ENCODE results near the gene ARFGEF3.

The ARFGEF3 gene

GRCh38 chr6:138124096-138124495, 37.6 kb upstream of the ARFGEF3 start:
- WGBS, 2 experiments: 92 to 98% methylated on average over 4 of the region's 4 CpGs
- no peak overlapping the region for H3K4me3 ChIP-seq (ENCODE audit: insufficient read depth, low read depth, low read length)
- H3K27me3 ChIP-seq (ENCODE audit: control insufficient read depth, insufficient read depth, low read length, poor library complexity, severe bottlenecking): no peaks in the 10 kb centered on the region
- no peaks in the 10 kb centered on the region for H3K36me3 ChIP-seq (ENCODE audit: control insufficient read depth, insufficient read depth, low read length)
- H3K4me1 ChIP-seq (ENCODE audit: control insufficient read depth, insufficient read depth, low read length): no peaks in the 10 kb centered on the region
- no peak overlapping the region for H3K27ac ChIP-seq (ENCODE audit: insufficient read depth, low read depth, low read length, poor library complexity, severe bottlenecking)
- H3K9me3 ChIP-seq (ENCODE audit: control insufficient read depth, low read length): no peaks in the 10 kb centered on the region

- no peaks in the 10 kb centered on the region for H3K27me3 ChIP-seq (ENCODE audit: control insufficient read depth, insufficient read depth, low read length, poor library complexity, severe bottlenecking)
- no peaks in the 10 kb centered on the region for H3K4me1 ChIP-seq (ENCODE audit: control insufficient read depth, insufficient read depth, low read length)
- H3K9me3 ChIP-seq (ENCODE audit: control insufficient read depth, low read length): no peaks in the 10 kb centered on the region
- H3K27ac ChIP-seq (ENCODE audit: insufficient read depth, low read depth, low read length, poor library complexity, severe bottlenecking): no peak overlapping the region
- H3K4me3 ChIP-seq (ENCODE audit: insufficient read depth, low read depth, low read length): no peak overlapping the region
- no peaks in the 10 kb centered on the region for H3K36me3 ChIP-seq (ENCODE audit: control insufficient read depth, insufficient read depth, low read length)
- WGBS, 2 experiments: 92 to 95% methylated on average over 3 of the region's 3 CpGs
Observed at GRCh38 chr6:138128096-138128495, 33.6 kb upstream of the ARFGEF3 start.

- 95% methylated on average over 8 of the region's 8 CpGs for WGBS, 2 experiments
Observed at GRCh38 chr6:138129190-138129589, 32.5 kb upstream of the ARFGEF3 start.

GRCh38 chr6:138142806-138143205, 18.9 kb upstream of the ARFGEF3 start:
- no peaks in the 10 kb centered on the region for H3K9me3 ChIP-seq (ENCODE audit: control insufficient read depth, low read length)
- no peaks in the 10 kb centered on the region for H3K4me1 ChIP-seq (ENCODE audit: control insufficient read depth, insufficient read depth, low read length)
- WGBS, 2 experiments: 94% methylated on average over 4 of the region's 4 CpGs
- no peaks in the 10 kb centered on the region for H3K27me3 ChIP-seq (ENCODE audit: control insufficient read depth, insufficient read depth, low read length, poor library complexity, severe bottlenecking)
- no peaks in the 10 kb centered on the region for H3K36me3 ChIP-seq (ENCODE audit: control insufficient read depth, insufficient read depth, low read length)
- H3K4me3 ChIP-seq (ENCODE audit: insufficient read depth, low read depth, low read length): no peak overlapping the region
- no peak overlapping the region for H3K27ac ChIP-seq (ENCODE audit: insufficient read depth, low read depth, low read length, poor library complexity, severe bottlenecking)

More at GRCh38 chr6:138129190-138129589, 32.5 kb upstream of the ARFGEF3 start:
- Histone ChIP-seq H3K9me3 (ENCODE audit: control insufficient read depth, low read length) (no peaks in the 10 kb centered on the region), H3K4me1 (ENCODE audit: control insufficient read depth, insufficient read depth, low read length) (no peaks in the 10 kb centered on the region), H3K27me3 (ENCODE audit: control insufficient read depth, insufficient read depth, low read length, poor library complexity, severe bottlenecking) (no peaks in the 10 kb centered on the region), H3K4me3 (ENCODE audit: insufficient read depth, low read depth, low read length) (no peak overlapping the region), H3K27ac (ENCODE audit: insufficient read depth, low read depth, low read length, poor library complexity, severe bottlenecking) (no peak overlapping the region), H3K36me3 (ENCODE audit: control insufficient read depth, insufficient read depth, low read length) (no peaks in the 10 kb centered on the region)

GRCh38 chr6:138145402-138145801, 16.3 kb upstream of the ARFGEF3 start:
- no peak overlapping the region for H3K27ac ChIP-seq (ENCODE audit: insufficient read depth, low read depth, low read length, poor library complexity, severe bottlenecking)
- no peaks in the 10 kb centered on the region for H3K4me1 ChIP-seq (ENCODE audit: control insufficient read depth, insufficient read depth, low read length)
- no peaks in the 10 kb centered on the region for H3K27me3 ChIP-seq (ENCODE audit: control insufficient read depth, insufficient read depth, low read length, poor library complexity, severe bottlenecking)
- no peaks in the 10 kb centered on the region for H3K9me3 ChIP-seq (ENCODE audit: control insufficient read depth, low read length)
- no peaks in the 10 kb centered on the region for H3K36me3 ChIP-seq (ENCODE audit: control insufficient read depth, insufficient read depth, low read length)
- 95 to 97% methylated on average over 3 of the region's 3 CpGs for WGBS, 2 experiments
- H3K4me3 ChIP-seq (ENCODE audit: insufficient read depth, low read depth, low read length): no peak overlapping the region

DNA sequence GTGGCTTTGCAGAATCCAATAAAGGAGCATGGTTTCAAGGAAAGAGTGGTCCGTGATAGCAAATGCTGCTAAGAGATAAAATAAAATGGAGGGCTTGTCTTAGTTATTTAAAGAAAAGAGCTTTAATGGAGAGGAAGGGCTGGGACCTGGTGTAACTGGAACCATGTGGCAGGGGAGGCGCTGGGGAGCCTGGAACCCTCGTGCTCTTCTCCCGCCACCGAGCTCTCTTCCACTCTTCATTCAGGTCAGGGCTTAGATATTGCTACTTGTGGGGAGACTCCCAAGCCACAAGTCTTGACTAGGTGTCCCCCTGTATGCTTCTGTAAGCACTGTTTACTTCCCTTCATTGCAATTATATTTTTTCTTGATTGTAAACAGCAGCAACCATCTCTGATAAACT, 15.2 kb upstream of the ARFGEF3 start:
- Histone ChIP-seq H3K27ac (ENCODE audit: insufficient read depth, low read depth, low read length, poor library complexity, severe bottlenecking) (no peak overlapping the region), H3K4me1 (ENCODE audit: control insufficient read depth, insufficient read depth, low read length) (no peaks in the 10 kb centered on the region), H3K36me3 (ENCODE audit: control insufficient read depth, insufficient read depth, low read length) (no peaks in the 10 kb centered on the region), H3K9me3 (ENCODE audit: control insufficient read depth, low read length) (no peaks in the 10 kb centered on the region), H3K4me3 (ENCODE audit: insufficient read depth, low read depth, low read length) (no peak overlapping the region), H3K27me3 (ENCODE audit: control insufficient read depth, insufficient read depth, low read length, poor library complexity, severe bottlenecking) (no peaks in the 10 kb centered on the region)
- WGBS, 2 experiments: 94 to 99% methylated on average over 5 of the region's 5 CpGs

- peaks cover 2% of the 10 kb centered on the region for H3K27me3 ChIP-seq (ENCODE audit: control insufficient read depth, insufficient read depth, low read length, poor library complexity, severe bottlenecking)
- H3K36me3 ChIP-seq (ENCODE audit: control insufficient read depth, insufficient read depth, low read length): no peaks in the 10 kb centered on the region
- H3K27ac ChIP-seq (ENCODE audit: insufficient read depth, low read depth, low read length, poor library complexity, severe bottlenecking): no peak overlapping the region
- WGBS, 2 experiments: 75 to 82% methylated on average over 1 of the region's 1 CpG
- H3K4me3 ChIP-seq (ENCODE audit: insufficient read depth, low read depth, low read length): no peak overlapping the region
- no peaks in the 10 kb centered on the region for H3K9me3 ChIP-seq (ENCODE audit: control insufficient read depth, low read length)
- peaks cover under 1% of the 10 kb centered on the region for H3K4me1 ChIP-seq (ENCODE audit: control insufficient read depth, insufficient read depth, low read length)
Observed at GRCh38 chr6:138155443-138155842, 6.3 kb upstream of the ARFGEF3 start.

- no peak overlapping the region for H3K27ac ChIP-seq (ENCODE audit: insufficient read depth, low read depth, low read length, poor library complexity, severe bottlenecking)
- no peaks in the 10 kb centered on the region for H3K9me3 ChIP-seq (ENCODE audit: control insufficient read depth, low read length)
- H3K36me3 ChIP-seq (ENCODE audit: control insufficient read depth, insufficient read depth, low read length): no peaks in the 10 kb centered on the region
- peaks cover 9% of the 10 kb centered on the region for H3K4me1 ChIP-seq (ENCODE audit: control insufficient read depth, insufficient read depth, low read length)
- peaks cover 26% of the 10 kb centered on the region for H3K27me3 ChIP-seq (ENCODE audit: control insufficient read depth, insufficient read depth, low read length, poor library complexity, severe bottlenecking)
- 85 to 89% methylated on average over 4 of the region's 4 CpGs for WGBS, 2 experiments
- no peak overlapping the region for H3K4me3 ChIP-seq (ENCODE audit: insufficient read depth, low read depth, low read length)
Observed at GRCh38 chr6:138157986-138158638, 3.6 kb upstream of the ARFGEF3 start.

- H3K4me1 ChIP-seq (ENCODE audit: control insufficient read depth, insufficient read depth, low read length): peaks cover 9% of the 10 kb centered on the region
- H3K9me3 ChIP-seq (ENCODE audit: control insufficient read depth, low read length): no peaks in the 10 kb centered on the region
- no peak overlapping the region for H3K27ac ChIP-seq (ENCODE audit: insufficient read depth, low read depth, low read length, poor library complexity, severe bottlenecking)
- WGBS, 2 experiments: 73 to 93% methylated on average over 2 of the region's 2 CpGs
- no peak overlapping the region for H3K4me3 ChIP-seq (ENCODE audit: insufficient read depth, low read depth, low read length)
- H3K27me3 ChIP-seq (ENCODE audit: control insufficient read depth, insufficient read depth, low read length, poor library complexity, severe bottlenecking): peaks cover 37% of the 10 kb centered on the region
- H3K36me3 ChIP-seq (ENCODE audit: control insufficient read depth, insufficient read depth, low read length): no peaks in the 10 kb centered on the region
Observed at GRCh38 chr6:138159246-138159645, 2.5 kb upstream of the ARFGEF3 start.

DNA sequence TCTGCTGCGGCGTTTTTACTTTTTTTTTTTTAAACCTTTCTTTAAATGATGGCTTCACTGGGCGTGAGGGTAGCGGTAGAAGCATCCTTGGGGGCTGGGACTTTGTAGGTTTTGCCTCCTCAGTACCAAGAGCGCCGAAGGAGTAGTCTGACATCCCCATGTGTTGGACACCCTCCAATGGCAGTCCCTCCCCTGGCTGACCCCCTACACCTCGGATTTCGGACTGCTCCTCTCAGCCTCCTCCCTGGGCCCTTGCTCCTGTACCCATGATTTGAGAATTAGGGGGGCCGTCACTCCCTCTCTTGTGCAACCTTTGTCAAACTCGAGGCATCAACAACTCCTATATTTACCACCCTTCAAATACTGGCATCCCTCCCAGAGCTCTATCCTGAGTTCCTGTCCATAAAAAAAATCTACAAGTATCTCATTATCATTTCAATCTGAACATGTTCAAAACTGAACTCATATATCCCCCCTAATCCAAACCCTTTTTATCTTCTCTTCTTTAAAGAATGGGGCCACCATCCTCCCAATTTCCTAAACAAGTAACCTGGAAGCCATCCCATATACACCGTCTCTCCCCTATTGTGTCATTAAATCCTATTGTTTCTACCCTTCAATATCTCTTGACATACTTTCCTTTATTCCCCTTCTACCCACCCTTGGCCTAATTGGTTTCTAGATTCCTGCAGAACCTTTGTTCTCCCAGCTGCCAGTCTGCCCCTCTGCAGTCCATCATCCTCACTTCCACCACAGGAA, 1.2 kb upstream of the ARFGEF3 start:
- H3K27ac ChIP-seq (ENCODE audit: insufficient read depth, low read depth, low read length, poor library complexity, severe bottlenecking): no peak overlapping the region
- peaks cover 38% of the 10 kb centered on the region for H3K27me3 ChIP-seq (ENCODE audit: control insufficient read depth, insufficient read depth, low read length, poor library complexity, severe bottlenecking)
- peak overlapping the region; percentile 63 for H3K4me3 ChIP-seq (ENCODE audit: insufficient read depth, low read depth, low read length)
- H3K36me3 ChIP-seq (ENCODE audit: control insufficient read depth, insufficient read depth, low read length): no peaks in the 10 kb centered on the region
- 76 to 82% methylated on average over 11 of the region's 11 CpGs for WGBS, 2 experiments
- no peaks in the 10 kb centered on the region for H3K9me3 ChIP-seq (ENCODE audit: control insufficient read depth, low read length)
- peaks cover 9% of the 10 kb centered on the region for H3K4me1 ChIP-seq (ENCODE audit: control insufficient read depth, insufficient read depth, low read length)

Data from ectodermal cell (in vitro differentiated cells).